DND-41 (cell line): ENCODE data around the gene CALCOCO2.

Experiments
- CTCF ChIP-seq: IDR thresholded peaks from 2 replicates; pipeline ENCODE4 v1.5.1; 2012; ENCODE audit warnings: borderline replicate concordance, low read length, moderate library complexity, mild to moderate bottlenecking; ENCODE audit not compliant: poor library complexity, severe bottlenecking; ENCODE audit errors: extremely low read depth
- EZH2 ChIP-seq: IDR thresholded peaks from 3 replicates; pipeline ENCODE4 v1.6.1; 2012; ENCODE audit warnings: borderline replicate concordance, low read depth, mild to moderate bottlenecking, moderate library complexity, low read length, inconsistent platforms; ENCODE audit not compliant: severe bottlenecking

DNA sequence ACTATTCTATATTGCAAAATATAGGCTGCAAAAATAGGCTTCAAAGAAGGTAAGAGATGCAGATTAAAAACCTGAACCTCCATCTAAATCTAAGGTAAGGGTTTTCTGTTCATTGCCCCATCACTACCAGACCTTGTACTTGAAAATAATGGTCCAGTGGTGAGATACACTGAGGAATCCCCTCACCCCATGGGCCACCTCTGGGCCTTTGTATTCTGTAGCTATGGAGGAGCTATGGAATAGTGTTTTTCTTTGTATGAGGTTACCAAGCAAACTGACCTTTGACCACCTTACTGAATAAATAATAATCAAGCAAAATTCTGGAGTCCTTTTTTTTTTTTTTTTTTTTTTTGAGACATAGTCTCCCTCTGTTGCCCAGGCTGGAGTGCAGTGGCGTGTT is 72.6 kb downstream of the CALCOCO2 start:
- TF ChIP-seq CTCF (no peak), EZH2 (no peak)
